Muscle layer of colon (tissue), 2 donors: ENCODE measurements around the gene WRNIP1.
"Not testable (repeated sequence)": the region's sequence is repeated elsewhere in the genome, so short reads cannot be mapped to it uniquely, and the experiment has no call there.

Source experiments
- H3K27ac ChIP-seq: one replicate; pipeline ENCODE4 v1.7.0; 2013; ENCODE audit warnings: low read depth, mild to moderate bottlenecking, low read length, moderate library complexity
- H3K27me3 ChIP-seq, 2 donors: one replicate each; pipeline ENCODE4 v1.7.0; 2013; ENCODE audit warnings: low read length in 2 of 2, mild to moderate bottlenecking in 2 of 2; ENCODE audit not compliant: insufficient read depth in 2 of 2, control insufficient read depth in 1 of 2
- H3K36me3 ChIP-seq: one replicate; pipeline ENCODE4 v1.7.0; 2013; ENCODE audit warnings: mild to moderate bottlenecking, low read length; ENCODE audit not compliant: insufficient read depth
- H3K4me1 ChIP-seq: one replicate; pipeline ENCODE4 v1.7.0; 2013; ENCODE audit warnings: mild to moderate bottlenecking, low read length; ENCODE audit not compliant: insufficient read depth
- H3K4me3 ChIP-seq, 2 donors: one replicate each; pipeline ENCODE4 v1.7.0; 2013; ENCODE audit warnings: low read length in 2 of 2, low read depth in 1 of 2, mild to moderate bottlenecking in 1 of 2, moderate library complexity in 1 of 2
- H3K9ac ChIP-seq: one replicate; pipeline ENCODE4 v1.7.0; 2013; ENCODE audit warnings: low read length
- H3K9me3 ChIP-seq: one replicate; pipeline ENCODE4 v1.7.0; 2013; ENCODE audit warnings: mild to moderate bottlenecking, low read length
- donor health status: abdominal sarcoma.
- donor health status: Adenocarcinoma of cecum.

WRNIP1 gene

GRCh38 chr6:2792330-2793110 lies 27.3 kb downstream of the WRNIP1 start:
- H3K9me3 ChIP-seq = no peaks in the 10 kb centered on the region
- peaks cover 18% of the 10 kb centered on the region for H3K4me1 ChIP-seq
- no peaks in the 10 kb centered on the region for H3K36me3 ChIP-seq
- no peaks in the 10 kb centered on the region for H3K27me3 ChIP-seq
- no peak overlapping the region for H3K27ac ChIP-seq
- no peak overlapping the region for H3K9ac ChIP-seq
- H3K4me3 ChIP-seq = no peak overlapping the region

GRCh38 chr6:2793534-2794151 lies 28.4 kb downstream of the WRNIP1 start:
- H3K4me1 ChIP-seq = peaks cover 18% of the 10 kb centered on the region
- H3K9ac ChIP-seq = no peak overlapping the region
- no peak overlapping the region for H3K4me3 ChIP-seq
- no peak overlapping the region for H3K27ac ChIP-seq
- no peaks in the 10 kb centered on the region for H3K9me3 ChIP-seq
- no peaks in the 10 kb centered on the region for H3K27me3 ChIP-seq
- H3K36me3 ChIP-seq = no peaks in the 10 kb centered on the region

GRCh38 chr6:2794171-2794730 lies 29.1 kb downstream of the WRNIP1 start:
- peaks cover 18% of the 10 kb centered on the region for H3K4me1 ChIP-seq
- no peaks in the 10 kb centered on the region for H3K36me3 ChIP-seq
- H3K4me3 ChIP-seq = no peak overlapping the region
- no peaks in the 10 kb centered on the region for H3K9me3 ChIP-seq
- H3K27ac ChIP-seq = no peak overlapping the region
- H3K9ac ChIP-seq = no peak overlapping the region
- no peaks in the 10 kb centered on the region for H3K27me3 ChIP-seq

GRCh38 chr6:2795162-2795561 lies 30.0 kb downstream of the WRNIP1 start:
- no peak overlapping the region for H3K27ac ChIP-seq
- no peak overlapping the region for H3K9ac ChIP-seq
- H3K27me3 ChIP-seq = no peaks in the 10 kb centered on the region
- H3K9me3 ChIP-seq = no peaks in the 10 kb centered on the region
- H3K4me1 ChIP-seq = peaks cover 16% of the 10 kb centered on the region
- H3K36me3 ChIP-seq = no peaks in the 10 kb centered on the region
- H3K4me3 ChIP-seq = no peak overlapping the region

GRCh38 chr6:2795956-2796355 lies 30.8 kb downstream of the WRNIP1 start:
- Histone ChIP-seq H3K27me3 (no peaks in the 10 kb centered on the region), H3K4me1 (peaks cover 8% of the 10 kb centered on the region), H3K36me3 (no peaks in the 10 kb centered on the region), H3K4me3 (no peak overlapping the region), H3K9ac (no peak overlapping the region), H3K9me3 (no peaks in the 10 kb centered on the region), H3K27ac (no peak overlapping the region)

DNA sequence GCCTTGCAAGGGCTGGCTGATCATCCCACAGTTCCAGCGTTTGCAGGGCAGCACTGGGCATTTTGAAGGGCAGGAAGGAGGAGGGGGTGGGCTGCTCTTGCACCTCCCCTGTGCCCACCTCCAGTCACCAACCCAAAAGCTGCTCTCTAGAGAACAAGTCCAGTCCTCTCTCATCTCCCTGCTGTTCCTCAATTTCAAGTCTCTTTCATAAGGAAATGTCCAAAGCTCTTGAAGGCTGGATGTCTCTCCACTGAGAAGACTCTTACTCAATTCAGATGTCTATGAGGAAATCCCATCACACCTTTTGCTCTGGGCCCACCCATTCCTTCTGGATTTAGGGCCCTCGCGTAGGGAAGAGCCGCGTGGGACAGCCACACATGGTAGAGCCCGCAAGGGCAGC lies 31.7 kb downstream of the WRNIP1 start:
- H3K27me3 ChIP-seq = no peaks in the 10 kb centered on the region
- H3K9ac ChIP-seq = no peak overlapping the region
- no peaks in the 10 kb centered on the region for H3K9me3 ChIP-seq
- no peak overlapping the region for H3K27ac ChIP-seq
- no peaks in the 10 kb centered on the region for H3K4me1 ChIP-seq
- no peak overlapping the region for H3K4me3 ChIP-seq
- H3K36me3 ChIP-seq = no peaks in the 10 kb centered on the region

GRCh38 chr6:2797564-2798031 lies 32.4 kb downstream of the WRNIP1 start:
- Histone ChIP-seq H3K27me3 (no peaks in the 10 kb centered on the region), H3K4me3 (no peak overlapping the region), H3K9ac (no peak overlapping the region), H3K27ac (no peak overlapping the region), H3K36me3 (no peaks in the 10 kb centered on the region), H3K9me3 (no peaks in the 10 kb centered on the region), H3K4me1 (no peaks in the 10 kb centered on the region)

DNA sequence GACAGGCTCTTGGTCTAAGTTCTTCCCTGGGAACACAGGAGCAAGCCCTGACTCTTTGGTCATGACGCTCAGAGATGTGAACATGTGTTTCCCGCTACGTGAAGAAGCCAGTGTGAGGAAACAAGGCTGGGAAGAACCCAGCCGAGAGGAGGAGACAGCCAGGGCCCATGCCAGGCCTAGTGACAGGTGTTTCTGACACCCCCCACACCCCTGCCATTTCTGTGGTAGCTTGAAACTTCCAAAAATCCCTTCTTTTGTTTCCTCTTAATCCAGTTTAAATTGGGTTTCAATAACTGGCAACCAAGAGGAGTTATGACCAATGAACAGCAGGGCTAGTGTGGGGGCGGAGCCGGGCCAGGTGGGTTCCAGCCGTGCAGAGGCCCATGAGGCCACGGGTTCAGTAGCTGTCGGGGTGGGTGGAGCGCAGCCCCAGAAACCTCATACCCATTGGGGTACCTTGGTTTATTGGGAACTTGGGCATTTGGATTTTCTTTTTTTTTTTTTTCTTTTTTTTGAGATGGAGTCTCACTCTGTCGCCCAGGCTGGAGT lies 33.5 kb downstream of the WRNIP1 start:
- H3K4me1 ChIP-seq = no peaks in the 10 kb centered on the region
- H3K9ac ChIP-seq = no peak overlapping the region
- H3K27ac ChIP-seq = no peak overlapping the region
- H3K9me3 ChIP-seq = no peaks in the 10 kb centered on the region
- H3K36me3 ChIP-seq = no peaks in the 10 kb centered on the region
- H3K4me3 ChIP-seq = no peak overlapping the region
- H3K27me3 ChIP-seq = no peaks in the 10 kb centered on the region

GRCh38 chr6:2799936-2800527 lies 34.8 kb downstream of the WRNIP1 start:
- Histone ChIP-seq H3K9me3 (no peaks in the 10 kb centered on the region), H3K9ac (no peak overlapping the region), H3K27me3 (no peaks in the 10 kb centered on the region), H3K36me3 (no peaks in the 10 kb centered on the region), H3K4me1 (no peaks in the 10 kb centered on the region), H3K4me3 (no peak overlapping the region), H3K27ac (no peak overlapping the region)

- no peak overlapping the region for H3K4me3 ChIP-seq
- H3K27me3 ChIP-seq = no peaks in the 10 kb centered on the region
- no peaks in the 10 kb centered on the region for H3K36me3 ChIP-seq
- no peaks in the 10 kb centered on the region for H3K9me3 ChIP-seq
- H3K4me1 ChIP-seq = no peaks in the 10 kb centered on the region
- no peak overlapping the region for H3K9ac ChIP-seq
- H3K27ac ChIP-seq = no peak overlapping the region
Measured at GRCh38 chr6:2800552-2801316, 35.5 kb downstream of the WRNIP1 start.

GRCh38 chr6:2801687-2802086 lies 36.5 kb downstream of the WRNIP1 start:
- not testable (repeated sequence) for H3K4me1 ChIP-seq, H3K9ac ChIP-seq, H3K27ac ChIP-seq, H3K9me3 ChIP-seq, H3K4me3 ChIP-seq, H3K36me3 ChIP-seq, H3K27me3 ChIP-seq
